GM23338 (cell line): ENCODE measurements around the gene LRIF1. TPM values are rescaled to one million over a fixed set of nuclear protein-coding genes. Genes with fewer than 3 reads are reported as not detected.

Source experiments
- ATAC-seq: fragments of 200-7000 bp; cut with Tn5 transposase; 3 replicates; pipeline ENCODE4 v1.9.1; 2020
- DNase-seq: peaks from one replicate; pipeline ENCODE4 v3.0.0-alpha.2; 2015; ENCODE audit warnings: low spot score
- H2AFZ ChIP-seq: fragments of 200-600 bp; sonication (generic); 2 replicates; pipeline ENCODE4 v1.8.0; 2016; ENCODE audit warnings: antibody characterized with exemption, mild to moderate bottlenecking, moderate library complexity
- H3F3A ChIP-seq: fragments of 200-600 bp; sonication (generic); replicated peaks from 2 replicates; pipeline ENCODE4 v1.8.0; 2017; ENCODE audit warnings: antibody characterized with exemption, mixed run types, low read depth
- H3K27ac ChIP-seq: fragments of 200-600 bp; sonication (generic); 2 replicates; pipeline ENCODE4 v1.6.1; 2016; ENCODE audit warnings: low read depth
- H3K27me3 ChIP-seq: fragments of 200-600 bp; sonication (generic); 2 replicates; pipeline ENCODE4 v1.8.0; 2016; ENCODE audit warnings: mild to moderate bottlenecking, mixed run types, moderate library complexity; ENCODE audit not compliant: insufficient read depth
- H3K36me3 ChIP-seq: fragments of 200-600 bp; sonication (generic); 2 replicates; pipeline ENCODE4 v1.8.0; 2016; ENCODE audit warnings: mild to moderate bottlenecking; ENCODE audit not compliant: insufficient read depth
- H3K4me1 ChIP-seq: fragments of 200-600 bp; sonication (generic); 2 replicates; pipeline ENCODE4 v1.8.0; 2016; ENCODE audit warnings: mild to moderate bottlenecking, moderate library complexity; ENCODE audit not compliant: insufficient read depth
- H3K4me2 ChIP-seq: fragments of 200-600 bp; sonication (generic); 2 replicates; pipeline ENCODE4 v1.7.1; 2017; ENCODE audit warnings: mixed run types
- H3K4me3 ChIP-seq: fragments of 200-600 bp; sonication (generic); 2 replicates; pipeline ENCODE4 v1.6.1; 2016; ENCODE audit warnings: mixed run types
- H3K79me2 ChIP-seq: fragments of 200-600 bp; sonication (generic); replicated peaks from 2 replicates; pipeline ENCODE4 v1.8.0; 2017; ENCODE audit warnings: mild to moderate bottlenecking; ENCODE audit not compliant: insufficient read depth
- H3K9me2 ChIP-seq: fragments of 200-600 bp; sonication (generic); 2 replicates; pipeline ENCODE4 v1.8.0; 2017; ENCODE audit not compliant: insufficient read depth
- H4K20me1 ChIP-seq: fragments of 200-600 bp; sonication (generic); replicated peaks from 2 replicates; pipeline ENCODE4 v1.8.0; 2017; ENCODE audit warnings: mild to moderate bottlenecking; ENCODE audit not compliant: insufficient read depth
- H3K27ac Mint-ChIP-seq: 2 replicates; pipeline ENCODE4 v1.8.0; 2020; ENCODE audit warnings: inconsistent platforms, mild to moderate bottlenecking, moderate library complexity, mixed read lengths
- H3K27me3 Mint-ChIP-seq: 3 replicates; pipeline ENCODE4 v1.8.0; 2022; ENCODE audit warnings: low read depth, mild to moderate bottlenecking, moderate library complexity, mixed read lengths, inconsistent platforms; ENCODE audit not compliant: insufficient read depth, poor library complexity
- H3K36me3 Mint-ChIP-seq: 3 replicates; pipeline ENCODE4 v1.8.0; 2021; ENCODE audit warnings: low read depth, mild to moderate bottlenecking, inconsistent platforms, moderate library complexity, mixed read lengths
- H3K4me1 Mint-ChIP-seq: 3 replicates; pipeline ENCODE4 v1.8.0; 2020; ENCODE audit warnings: mild to moderate bottlenecking, inconsistent platforms, mixed read lengths
- H3K4me3 Mint-ChIP-seq: 3 replicates; pipeline ENCODE4 v1.8.0; 2021; ENCODE audit warnings: moderate library complexity, mild to moderate bottlenecking, inconsistent platforms, mixed read lengths
- H3K9me3 Mint-ChIP-seq: 3 replicates; pipeline ENCODE4 v1.8.0; 2020; ENCODE audit warnings: moderate library complexity, mild to moderate bottlenecking, inconsistent platforms, mixed read lengths
- CREB1 ChIP-seq: fragments of 250-450 bp; sonication (Bioruptor Pico); IDR thresholded peaks from 2 replicates; pipeline ENCODE4 v1.5.0; 2020; ENCODE audit warnings: low read depth, mild to moderate bottlenecking, moderate library complexity
- EZH2phosphoT487 ChIP-seq: fragments of 200-600 bp; sonication (generic); IDR thresholded peaks from one replicate; pipeline ENCODE4 v1.8.1; 2018; ENCODE audit warnings: antibody characterized with exemption; ENCODE audit not compliant: unreplicated experiment
- JUNB ChIP-seq: IDR thresholded peaks from one replicate; pipeline ENCODE4 v1.6.1; 2016; ENCODE audit warnings: antibody characterized with exemption; ENCODE audit not compliant: unreplicated experiment
- POLR2AphosphoS5 ChIP-seq: IDR thresholded peaks from 2 replicates; pipeline ENCODE4 v1.6.1; 2016; ENCODE audit warnings: antibody characterized with exemption, low read depth
- STAT1 ChIP-seq: IDR thresholded peaks from one replicate; pipeline ENCODE4 v1.6.1; 2016; ENCODE audit warnings: antibody characterized with exemption; ENCODE audit not compliant: unreplicated experiment
- ZNF114 ChIP-seq: fragments of 250-450 bp; sonication (Bioruptor Pico); IDR thresholded peaks from 2 replicates; pipeline ENCODE4 v1.5.0; 2020; ENCODE audit warnings: mild to moderate bottlenecking, moderate library complexity
- ZNF331 ChIP-seq: fragments of 250-450 bp; sonication (Bioruptor Pico); IDR thresholded peaks from 2 replicates; pipeline ENCODE4 v1.5.0; 2020; ENCODE audit warnings: low read depth, mild to moderate bottlenecking, moderate library complexity
- polyA plus RNA-seq: library from polyadenylated mRNA; unstranded; fragments of >200 nt; fragmentation: Nextera tagmentation; extraction: Ambion mirVana; gene quantifications from 2 replicates; pipeline ENCODE4 v1.2.1, GENCODE V29; 2016
- total RNA-seq: library from RNA; depleted of rRNA; stranded (reverse); fragments of >200 nt; shearing (Covaris generic); gene quantifications from 2 replicates; pipeline ENCODE4 v1.2.3, GENCODE V29; 2014
- TF ChIP-seq, protein P1 (sequence below): fragments of 250-450 bp; sonication (Bioruptor Pico); IDR thresholded peaks from 2 replicates; pipeline ENCODE4 v1.5.0; 2020; ENCODE audit warnings: mild to moderate bottlenecking, moderate library complexity
- TF ChIP-seq, protein P2 (sequence below): IDR thresholded peaks from 2 replicates; pipeline ENCODE4 v1.6.1; 2016; ENCODE audit warnings: antibody characterized with exemption
- TF ChIP-seq, protein P3 (sequence below), 2 experiments: fragments of 200-600 bp in 1 of 2; sonication (generic) in 1 of 2; conservative IDR thresholded peaks; 2 replicates each; pipeline versions ENCODE4 v1.5.1 to v1.6.1; 2016 to 2017; ENCODE audit warnings: antibody characterized with exemption in 2 of 2, low read depth in 2 of 2, mild to moderate bottlenecking in 2 of 2, moderate library complexity in 1 of 2

The LRIF1 gene
- total and polyA plus RNA-seq, 2 experiments from 2014 or later = 32.6 to 37.9 TPM

DNA sequence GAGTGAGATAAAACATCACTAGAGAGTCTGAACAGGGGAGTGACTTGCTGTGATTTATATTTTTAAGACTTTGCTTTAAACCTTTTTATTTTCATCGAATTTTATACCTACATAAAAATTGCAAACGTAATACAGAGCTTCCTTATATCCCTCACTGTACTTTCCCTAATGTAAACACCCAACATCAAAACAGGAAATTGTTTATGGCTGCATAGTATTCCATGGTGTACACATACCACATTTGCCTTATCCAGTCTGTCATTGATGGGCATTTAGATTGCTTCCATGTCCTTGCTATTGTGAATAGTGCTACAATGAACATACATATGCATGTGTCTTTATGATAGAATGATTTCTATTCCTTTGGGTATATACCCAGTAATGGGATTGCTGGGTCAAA lies 34.8 kb downstream of the LRIF1 start:
- Histone ChIP-seq H3K27me3 (no peaks in the 10 kb centered on the region), H3K36me3 (no peaks in the 10 kb centered on the region), H3K4me3 (no peak overlapping the region), H3K4me1 (no peaks in the 10 kb centered on the region), H3F3A (no peaks in the 10 kb centered on the region), H3K79me2 (no peaks in the 10 kb centered on the region), H2AFZ (no peak overlapping the region), H3K4me2 (no peak overlapping the region), H4K20me1 (no peaks in the 10 kb centered on the region), H3K27ac (no peak overlapping the region), H3K9me2 (peaks cover 8% of the 10 kb centered on the region; the same call in 1 of the 2 replicates)
- peaks cover 5% of the 10 kb centered on the region; the same call in 1 of the 3 replicates for H3K36me3 Mint-ChIP-seq
- H3K4me3 Mint-ChIP-seq = no peak overlapping the region
- no peak for TF ChIP-seq POLR2AphosphoS5
- H3K4me1 Mint-ChIP-seq = peaks cover 6% of the 10 kb centered on the region; the same call in 2 of the 3 replicates
- ATAC-seq (no peak), DNase-seq (no peak)
- H3K9me3 Mint-ChIP-seq = peaks cover 11% of the 10 kb centered on the region; the same call in 2 of the 3 replicates
- peaks cover 3% of the 10 kb centered on the region for H3K27me3 Mint-ChIP-seq
- no peak overlapping the region for H3K27ac Mint-ChIP-seq

DNA sequence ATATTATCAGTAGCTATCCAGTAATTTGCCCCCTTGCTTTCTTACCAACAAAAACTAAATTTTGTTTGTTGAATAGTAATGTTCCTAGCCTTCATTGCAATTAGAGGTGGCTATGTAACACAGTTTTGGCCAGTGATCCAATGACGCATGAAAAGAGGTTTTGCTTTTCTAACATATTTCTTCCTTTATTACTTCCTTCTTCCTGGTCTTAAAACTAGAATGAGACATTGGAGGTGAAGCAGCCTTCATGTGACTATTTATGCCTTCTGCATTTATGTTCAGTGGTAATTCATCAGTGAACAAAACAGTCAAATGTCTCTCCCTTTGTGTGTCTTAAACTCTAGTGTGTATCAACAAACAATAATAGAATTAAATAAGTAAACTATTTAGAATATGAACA lies 35.5 kb downstream of the LRIF1 start:
- DNase-seq (no peak), ATAC-seq (no peak)
- Histone ChIP-seq H3F3A (no peaks in the 10 kb centered on the region), H2AFZ (no peak overlapping the region), H3K9me2 (peaks cover 8% of the 10 kb centered on the region; the same call in 1 of the 2 replicates), H3K4me1 (no peaks in the 10 kb centered on the region), H4K20me1 (no peaks in the 10 kb centered on the region), H3K36me3 (no peaks in the 10 kb centered on the region), H3K79me2 (no peaks in the 10 kb centered on the region), H3K4me3 (no peak overlapping the region), H3K27me3 (no peaks in the 10 kb centered on the region), H3K27ac (no peak overlapping the region), H3K4me2 (no peak overlapping the region)
- Mint-ChIP-seq H3K36me3 (peaks cover 11% of the 10 kb centered on the region; the same call in 2 of the 3 replicates), H3K4me3 (no peak overlapping the region), H3K27me3 (peaks cover 3% of the 10 kb centered on the region), H3K9me3 (peaks cover 11% of the 10 kb centered on the region; the same call in 2 of the 3 replicates), H3K4me1 (peaks cover 6% of the 10 kb centered on the region; the same call in 2 of the 3 replicates), H3K27ac (no peak overlapping the region)
- no peak for TF ChIP-seq JUNB
- TF ChIP-seq POLR2AphosphoS5 = no peak
- TF ChIP-seq EZH2phosphoT487 = no peak
- no peak for TF ChIP-seq ZNF114
- TF ChIP-seq, protein P1, sequence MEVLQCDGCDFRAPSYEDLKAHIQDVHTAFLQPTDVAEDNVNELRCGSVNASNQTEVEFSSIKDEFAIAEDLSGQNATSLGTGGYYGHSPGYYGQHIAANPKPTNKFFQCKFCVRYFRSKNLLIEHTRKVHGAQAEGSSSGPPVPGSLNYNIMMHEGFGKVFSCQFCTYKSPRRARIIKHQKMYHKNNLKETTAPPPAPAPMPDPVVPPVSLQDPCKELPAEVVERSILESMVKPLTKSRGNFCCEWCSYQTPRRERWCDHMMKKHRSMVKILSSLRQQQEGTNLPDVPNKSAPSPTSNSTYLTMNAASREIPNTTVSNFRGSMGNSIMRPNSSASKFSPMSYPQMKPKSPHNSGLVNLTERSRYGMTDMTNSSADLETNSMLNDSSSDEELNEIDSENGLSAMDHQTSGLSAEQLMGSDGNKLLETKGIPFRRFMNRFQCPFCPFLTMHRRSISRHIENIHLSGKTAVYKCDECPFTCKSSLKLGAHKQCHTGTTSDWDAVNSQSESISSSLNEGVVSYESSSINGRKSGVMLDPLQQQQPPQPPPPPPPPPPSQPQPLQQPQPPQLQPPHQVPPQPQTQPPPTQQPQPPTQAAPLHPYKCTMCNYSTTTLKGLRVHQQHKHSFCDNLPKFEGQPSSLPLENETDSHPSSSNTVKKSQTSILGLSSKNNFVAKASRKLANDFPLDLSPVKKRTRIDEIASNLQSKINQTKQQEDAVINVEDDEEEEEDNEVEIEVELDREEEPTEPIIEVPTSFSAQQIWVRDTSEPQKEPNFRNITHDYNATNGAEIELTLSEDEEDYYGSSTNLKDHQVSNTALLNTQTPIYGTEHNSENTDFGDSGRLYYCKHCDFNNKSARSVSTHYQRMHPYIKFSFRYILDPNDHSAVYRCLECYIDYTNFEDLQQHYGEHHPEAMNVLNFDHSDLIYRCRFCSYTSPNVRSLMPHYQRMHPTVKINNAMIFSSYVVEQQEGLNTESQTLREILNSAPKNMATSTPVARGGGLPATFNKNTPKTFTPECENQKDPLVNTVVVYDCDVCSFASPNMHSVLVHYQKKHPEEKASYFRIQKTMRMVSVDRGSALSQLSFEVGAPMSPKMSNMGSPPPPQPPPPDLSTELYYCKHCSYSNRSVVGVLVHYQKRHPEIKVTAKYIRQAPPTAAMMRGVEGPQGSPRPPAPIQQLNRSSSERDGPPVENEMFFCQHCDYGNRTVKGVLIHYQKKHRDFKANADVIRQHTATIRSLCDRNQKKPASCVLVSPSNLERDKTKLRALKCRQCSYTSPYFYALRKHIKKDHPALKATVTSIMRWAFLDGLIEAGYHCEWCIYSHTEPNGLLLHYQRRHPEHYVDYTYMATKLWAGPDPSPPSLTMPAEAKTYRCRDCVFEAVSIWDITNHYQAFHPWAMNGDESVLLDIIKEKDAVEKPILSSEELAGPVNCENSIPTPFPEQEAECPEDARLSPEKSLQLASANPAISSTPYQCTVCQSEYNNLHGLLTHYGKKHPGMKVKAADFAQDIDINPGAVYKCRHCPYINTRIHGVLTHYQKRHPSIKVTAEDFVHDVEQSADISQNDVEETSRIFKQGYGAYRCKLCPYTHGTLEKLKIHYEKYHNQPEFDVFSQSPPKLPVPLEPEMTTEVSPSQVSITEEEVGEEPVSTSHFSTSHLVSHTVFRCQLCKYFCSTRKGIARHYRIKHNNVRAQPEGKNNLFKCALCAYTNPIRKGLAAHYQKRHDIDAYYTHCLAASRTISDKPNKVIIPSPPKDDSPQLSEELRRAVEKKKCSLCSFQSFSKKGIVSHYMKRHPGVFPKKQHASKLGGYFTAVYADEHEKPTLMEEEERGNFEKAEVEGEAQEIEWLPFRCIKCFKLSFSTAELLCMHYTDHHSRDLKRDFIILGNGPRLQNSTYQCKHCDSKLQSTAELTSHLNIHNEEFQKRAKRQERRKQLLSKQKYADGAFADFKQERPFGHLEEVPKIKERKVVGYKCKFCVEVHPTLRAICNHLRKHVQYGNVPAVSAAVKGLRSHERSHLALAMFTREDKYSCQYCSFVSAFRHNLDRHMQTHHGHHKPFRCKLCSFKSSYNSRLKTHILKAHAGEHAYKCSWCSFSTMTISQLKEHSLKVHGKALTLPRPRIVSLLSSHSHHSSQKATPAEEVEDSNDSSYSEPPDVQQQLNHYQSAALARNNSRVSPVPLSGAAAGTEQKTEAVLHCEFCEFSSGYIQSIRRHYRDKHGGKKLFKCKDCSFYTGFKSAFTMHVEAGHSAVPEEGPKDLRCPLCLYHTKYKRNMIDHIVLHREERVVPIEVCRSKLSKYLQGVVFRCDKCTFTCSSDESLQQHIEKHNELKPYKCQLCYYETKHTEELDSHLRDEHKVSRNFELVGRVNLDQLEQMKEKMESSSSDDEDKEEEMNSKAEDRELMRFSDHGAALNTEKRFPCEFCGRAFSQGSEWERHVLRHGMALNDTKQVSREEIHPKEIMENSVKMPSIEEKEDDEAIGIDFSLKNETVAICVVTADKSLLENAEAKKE (CRISPR knock-in tag) = no peak
- TF ChIP-seq, protein P2, sequence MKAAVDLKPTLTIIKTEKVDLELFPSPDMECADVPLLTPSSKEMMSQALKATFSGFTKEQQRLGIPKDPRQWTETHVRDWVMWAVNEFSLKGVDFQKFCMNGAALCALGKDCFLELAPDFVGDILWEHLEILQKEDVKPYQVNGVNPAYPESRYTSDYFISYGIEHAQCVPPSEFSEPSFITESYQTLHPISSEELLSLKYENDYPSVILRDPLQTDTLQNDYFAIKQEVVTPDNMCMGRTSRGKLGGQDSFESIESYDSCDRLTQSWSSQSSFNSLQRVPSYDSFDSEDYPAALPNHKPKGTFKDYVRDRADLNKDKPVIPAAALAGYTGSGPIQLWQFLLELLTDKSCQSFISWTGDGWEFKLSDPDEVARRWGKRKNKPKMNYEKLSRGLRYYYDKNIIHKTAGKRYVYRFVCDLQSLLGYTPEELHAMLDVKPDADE = no peak
- TF ChIP-seq, protein P3, sequence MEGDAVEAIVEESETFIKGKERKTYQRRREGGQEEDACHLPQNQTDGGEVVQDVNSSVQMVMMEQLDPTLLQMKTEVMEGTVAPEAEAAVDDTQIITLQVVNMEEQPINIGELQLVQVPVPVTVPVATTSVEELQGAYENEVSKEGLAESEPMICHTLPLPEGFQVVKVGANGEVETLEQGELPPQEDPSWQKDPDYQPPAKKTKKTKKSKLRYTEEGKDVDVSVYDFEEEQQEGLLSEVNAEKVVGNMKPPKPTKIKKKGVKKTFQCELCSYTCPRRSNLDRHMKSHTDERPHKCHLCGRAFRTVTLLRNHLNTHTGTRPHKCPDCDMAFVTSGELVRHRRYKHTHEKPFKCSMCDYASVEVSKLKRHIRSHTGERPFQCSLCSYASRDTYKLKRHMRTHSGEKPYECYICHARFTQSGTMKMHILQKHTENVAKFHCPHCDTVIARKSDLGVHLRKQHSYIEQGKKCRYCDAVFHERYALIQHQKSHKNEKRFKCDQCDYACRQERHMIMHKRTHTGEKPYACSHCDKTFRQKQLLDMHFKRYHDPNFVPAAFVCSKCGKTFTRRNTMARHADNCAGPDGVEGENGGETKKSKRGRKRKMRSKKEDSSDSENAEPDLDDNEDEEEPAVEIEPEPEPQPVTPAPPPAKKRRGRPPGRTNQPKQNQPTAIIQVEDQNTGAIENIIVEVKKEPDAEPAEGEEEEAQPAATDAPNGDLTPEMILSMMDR (conservative IDR thresholded peaks at IDR 0.05; ENCODE audit: low read depth in 2 of 2) = no peak
- TF ChIP-seq CREB1 (CRISPR knock-in tag) = no peak
- TF ChIP-seq ZNF331 (CRISPR knock-in tag) = no peak
- TF ChIP-seq STAT1 = no peak
